Pulmonary artery endothelial cell (primary cell): ENCODE data around the gene C18orf63. TPM values are rescaled to one million over a fixed set of nuclear protein-coding genes. Genes with fewer than 3 reads are reported as not detected.
A peak's percentile ranks its signal among the peaks of the same experiment; 100 is the strongest.
"Not testable (repeated sequence)": the region's sequence is repeated elsewhere in the genome, so short reads cannot be mapped to it uniquely, and the experiment has no call there.

Experiments
- DNase-seq: peaks from one replicate; pipeline ENCODE4 v3.0.0-alpha.2; 2011; ENCODE audit warnings: low read depth, low spot score
- total RNA-seq: library from RNA; depleted of rRNA; stranded (reverse); fragments of >200 nt; gene quantifications from 2 replicates; pipeline ENCODE4 v1.2.3, GENCODE V29; 2014

The C18orf63 gene
- total RNA-seq, 1 donor from 2014 or later = not detected

- DNase-seq = not testable (repeated sequence)
Measured at GRCh38 chr18:74326791-74327190, 11.2 kb downstream of the C18orf63 start.

- DNase-seq = no peak
Measured at GRCh38 chr18:74328206-74328605, 12.6 kb downstream of the C18orf63 start.

GRCh38 chr18:74329688-74330205 is 14.1 kb downstream of the C18orf63 start:
- no peak for DNase-seq

- DNase-seq = no peak
Measured at GRCh38 chr18:74331404-74331803, 15.8 kb downstream of the C18orf63 start.

GRCh38 chr18:74333091-74333490 is 17.5 kb downstream of the C18orf63 start:
- no peak for DNase-seq

- DNase-seq = no peak
Measured at GRCh38 chr18:74334242-74334893, 18.7 kb downstream of the C18orf63 start.

- no peak for DNase-seq
Measured at GRCh38 chr18:74336656-74337055, 21.0 kb downstream of the C18orf63 start.

- no peak for DNase-seq
Measured at GRCh38 chr18:74337155-74337911, 21.7 kb downstream of the C18orf63 start.

GRCh38 chr18:74337912-74338309 is 22.3 kb downstream of the C18orf63 start:
- DNase-seq = no peak

GRCh38 chr18:74342416-74343043 is 26.9 kb downstream of the C18orf63 start:
- peak; percentile 35 for DNase-seq

GRCh38 chr18:74346206-74346605 is 30.6 kb downstream of the C18orf63 start:
- no peak for DNase-seq

- DNase-seq = no peak
Measured at GRCh38 chr18:74348581-74348980, 32.9 kb downstream of the C18orf63 start.

- no peak for DNase-seq
Measured at GRCh38 chr18:74351354-74351753, 35.7 kb downstream of the C18orf63 start.

GRCh38 chr18:74353169-74353775 is 37.6 kb downstream of the C18orf63 start:
- peak; percentile 22 for DNase-seq

GRCh38 chr18:74356959-74357358 is 41.3 kb downstream of the C18orf63 start:
- no peak for DNase-seq

- DNase-seq = no peak
Measured at GRCh38 chr18:74360852-74361655, 45.4 kb downstream of the C18orf63 start.

GRCh38 chr18:74367905-74368304 is 52.3 kb downstream of the C18orf63 start:
- DNase-seq = no peak

- DNase-seq = no peak
Measured at GRCh38 chr18:74368901-74369705, 53.5 kb downstream of the C18orf63 start.

GRCh38 chr18:74370115-74370514 is 54.5 kb downstream of the C18orf63 start:
- DNase-seq = no peak

GRCh38 chr18:74373428-74373827 is 57.8 kb downstream of the C18orf63 start:
- no peak for DNase-seq
